Testis (tissue), 2 donors: ENCODE results near the gene TTF1.

Source experiments
- POLR2A ChIP-seq: fragments of 450-650 bp; IDR thresholded peaks from one replicate; pipeline ENCODE4 v1.6.1; 2017; ENCODE audit warnings: antibody characterized with exemption, mild to moderate bottlenecking, moderate library complexity
- TF ChIP-seq, protein P1 (sequence below), 3 experiments: fragments of 450-650 bp in 2 of 3; fragments of 200-600 bp in 1 of 3; sonication (generic) in 1 of 3; IDR thresholded peaks; one replicate each; pipeline ENCODE4 v1.5.1; 2016 to 2019; ENCODE audit warnings: antibody characterized with exemption in 3 of 3, mild to moderate bottlenecking in 2 of 3, moderate library complexity in 1 of 3

DNA sequence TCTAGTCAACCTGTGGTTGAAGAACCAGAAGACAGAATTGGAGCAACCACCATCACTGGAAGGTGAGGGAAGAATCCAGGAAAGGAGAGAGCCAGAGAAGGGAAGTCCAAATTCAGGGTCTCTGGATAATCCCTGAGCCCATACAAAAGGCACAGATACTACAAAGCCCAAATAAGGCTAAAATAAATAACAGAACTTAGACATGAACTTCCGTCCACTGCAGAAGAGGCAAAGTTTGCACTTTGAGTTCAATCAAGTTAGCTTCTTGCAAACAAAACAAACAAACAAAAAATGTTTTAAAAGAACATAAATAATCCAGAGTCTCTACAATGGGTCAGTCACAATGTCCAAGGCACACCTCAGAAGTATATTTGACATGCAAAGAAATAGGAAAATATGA, 24.4 kb upstream of the TTF1 start:
- TF ChIP-seq POLR2A = no peak
- TF ChIP-seq, protein P1, sequence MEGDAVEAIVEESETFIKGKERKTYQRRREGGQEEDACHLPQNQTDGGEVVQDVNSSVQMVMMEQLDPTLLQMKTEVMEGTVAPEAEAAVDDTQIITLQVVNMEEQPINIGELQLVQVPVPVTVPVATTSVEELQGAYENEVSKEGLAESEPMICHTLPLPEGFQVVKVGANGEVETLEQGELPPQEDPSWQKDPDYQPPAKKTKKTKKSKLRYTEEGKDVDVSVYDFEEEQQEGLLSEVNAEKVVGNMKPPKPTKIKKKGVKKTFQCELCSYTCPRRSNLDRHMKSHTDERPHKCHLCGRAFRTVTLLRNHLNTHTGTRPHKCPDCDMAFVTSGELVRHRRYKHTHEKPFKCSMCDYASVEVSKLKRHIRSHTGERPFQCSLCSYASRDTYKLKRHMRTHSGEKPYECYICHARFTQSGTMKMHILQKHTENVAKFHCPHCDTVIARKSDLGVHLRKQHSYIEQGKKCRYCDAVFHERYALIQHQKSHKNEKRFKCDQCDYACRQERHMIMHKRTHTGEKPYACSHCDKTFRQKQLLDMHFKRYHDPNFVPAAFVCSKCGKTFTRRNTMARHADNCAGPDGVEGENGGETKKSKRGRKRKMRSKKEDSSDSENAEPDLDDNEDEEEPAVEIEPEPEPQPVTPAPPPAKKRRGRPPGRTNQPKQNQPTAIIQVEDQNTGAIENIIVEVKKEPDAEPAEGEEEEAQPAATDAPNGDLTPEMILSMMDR (IDR thresholded peaks at IDR 0.05) = no peak
